ENCODE measurements around the gene TNFRSF8. TPM values are rescaled to one million over a fixed set of nuclear protein-coding genes. Genes with fewer than 3 reads are reported as not detected.

Gene TNFRSF8
- total RNA-seq, 1 experiment from 2014 or later: 20.8 TPM

DNA sequence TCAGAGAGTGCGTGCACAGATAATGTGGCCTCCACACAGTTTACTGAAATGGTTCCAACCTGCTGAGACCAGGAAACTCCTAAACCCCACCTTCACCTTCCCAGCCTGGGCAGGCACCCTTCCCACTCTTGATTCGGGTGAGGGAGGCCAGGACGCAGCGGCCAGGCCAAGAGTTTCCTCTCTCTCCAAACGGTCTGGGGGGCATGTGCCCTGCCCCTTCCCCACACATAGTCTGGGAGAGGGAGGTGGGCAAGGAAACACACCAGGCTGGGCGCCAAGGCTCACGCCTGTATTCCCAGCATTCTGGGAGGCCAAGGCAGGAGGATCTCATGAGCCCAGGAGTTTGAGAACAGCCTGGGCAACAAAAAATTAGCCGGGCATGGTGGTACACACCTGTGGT, 9.6 kb downstream of the TNFRSF8 start:
- Mint-ChIP-seq H3K27ac (no peak overlapping the region), H3K4me3 (no peak overlapping the region), H3K9me3 (peaks cover 6% of the 10 kb centered on the region; the same call in 1 of the 2 replicates), H3K27me3 (ENCODE audit: low read depth) (no peaks in the 10 kb centered on the region; the same call in 1 of the 2 replicates), H3K36me3 (peaks cover 9% of the 10 kb centered on the region), H3K4me1 (peaks cover 46% of the 10 kb centered on the region)
- CTCF ChIA-PET: no interaction called here
- DNase-seq (ENCODE audit: low spot score): no peak
- POLR2A ChIA-PET: no interaction called here
- TF ChIP-seq PRRX2 (CRISPR knock-in tag; IDR thresholded peaks at IDR 0.05): no peak
- TF ChIP-seq ZNF121 (CRISPR knock-in tag; IDR thresholded peaks at IDR 0.05): no peak
- TF ChIP-seq, protein P1, sequence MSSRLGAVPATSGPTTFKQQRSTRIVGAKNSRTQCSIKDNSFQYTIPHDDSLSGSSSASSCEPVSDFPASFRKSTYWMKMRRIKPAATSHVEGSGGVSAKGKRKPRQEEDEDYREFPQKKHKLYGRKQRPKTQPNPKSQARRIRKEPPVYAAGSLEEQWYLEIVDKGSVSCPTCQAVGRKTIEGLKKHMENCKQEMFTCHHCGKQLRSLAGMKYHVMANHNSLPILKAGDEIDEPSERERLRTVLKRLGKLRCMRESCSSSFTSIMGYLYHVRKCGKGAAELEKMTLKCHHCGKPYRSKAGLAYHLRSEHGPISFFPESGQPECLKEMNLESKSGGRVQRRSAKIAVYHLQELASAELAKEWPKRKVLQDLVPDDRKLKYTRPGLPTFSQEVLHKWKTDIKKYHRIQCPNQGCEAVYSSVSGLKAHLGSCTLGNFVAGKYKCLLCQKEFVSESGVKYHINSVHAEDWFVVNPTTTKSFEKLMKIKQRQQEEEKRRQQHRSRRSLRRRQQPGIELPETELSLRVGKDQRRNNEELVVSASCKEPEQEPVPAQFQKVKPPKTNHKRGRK (CRISPR knock-in tag; IDR thresholded peaks at IDR 0.05; ENCODE audit: borderline replicate concordance): no peak
- TF ChIP-seq FOXK1 (CRISPR knock-in tag; IDR thresholded peaks at IDR 0.05): no peak
- TF ChIP-seq, protein P2, sequence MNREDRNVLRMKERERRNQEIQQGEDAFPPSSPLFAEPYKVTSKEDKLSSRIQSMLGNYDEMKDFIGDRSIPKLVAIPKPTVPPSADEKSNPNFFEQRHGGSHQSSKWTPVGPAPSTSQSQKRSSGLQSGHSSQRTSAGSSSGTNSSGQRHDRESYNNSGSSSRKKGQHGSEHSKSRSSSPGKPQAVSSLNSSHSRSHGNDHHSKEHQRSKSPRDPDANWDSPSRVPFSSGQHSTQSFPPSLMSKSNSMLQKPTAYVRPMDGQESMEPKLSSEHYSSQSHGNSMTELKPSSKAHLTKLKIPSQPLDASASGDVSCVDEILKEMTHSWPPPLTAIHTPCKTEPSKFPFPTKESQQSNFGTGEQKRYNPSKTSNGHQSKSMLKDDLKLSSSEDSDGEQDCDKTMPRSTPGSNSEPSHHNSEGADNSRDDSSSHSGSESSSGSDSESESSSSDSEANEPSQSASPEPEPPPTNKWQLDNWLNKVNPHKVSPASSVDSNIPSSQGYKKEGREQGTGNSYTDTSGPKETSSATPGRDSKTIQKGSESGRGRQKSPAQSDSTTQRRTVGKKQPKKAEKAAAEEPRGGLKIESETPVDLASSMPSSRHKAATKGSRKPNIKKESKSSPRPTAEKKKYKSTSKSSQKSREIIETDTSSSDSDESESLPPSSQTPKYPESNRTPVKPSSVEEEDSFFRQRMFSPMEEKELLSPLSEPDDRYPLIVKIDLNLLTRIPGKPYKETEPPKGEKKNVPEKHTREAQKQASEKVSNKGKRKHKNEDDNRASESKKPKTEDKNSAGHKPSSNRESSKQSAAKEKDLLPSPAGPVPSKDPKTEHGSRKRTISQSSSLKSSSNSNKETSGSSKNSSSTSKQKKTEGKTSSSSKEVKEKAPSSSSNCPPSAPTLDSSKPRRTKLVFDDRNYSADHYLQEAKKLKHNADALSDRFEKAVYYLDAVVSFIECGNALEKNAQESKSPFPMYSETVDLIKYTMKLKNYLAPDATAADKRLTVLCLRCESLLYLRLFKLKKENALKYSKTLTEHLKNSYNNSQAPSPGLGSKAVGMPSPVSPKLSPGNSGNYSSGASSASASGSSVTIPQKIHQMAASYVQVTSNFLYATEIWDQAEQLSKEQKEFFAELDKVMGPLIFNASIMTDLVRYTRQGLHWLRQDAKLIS (CRISPR knock-in tag; IDR thresholded peaks at IDR 0.05; ENCODE audit: borderline replicate concordance): no peak
- TF ChIP-seq, protein P3, sequence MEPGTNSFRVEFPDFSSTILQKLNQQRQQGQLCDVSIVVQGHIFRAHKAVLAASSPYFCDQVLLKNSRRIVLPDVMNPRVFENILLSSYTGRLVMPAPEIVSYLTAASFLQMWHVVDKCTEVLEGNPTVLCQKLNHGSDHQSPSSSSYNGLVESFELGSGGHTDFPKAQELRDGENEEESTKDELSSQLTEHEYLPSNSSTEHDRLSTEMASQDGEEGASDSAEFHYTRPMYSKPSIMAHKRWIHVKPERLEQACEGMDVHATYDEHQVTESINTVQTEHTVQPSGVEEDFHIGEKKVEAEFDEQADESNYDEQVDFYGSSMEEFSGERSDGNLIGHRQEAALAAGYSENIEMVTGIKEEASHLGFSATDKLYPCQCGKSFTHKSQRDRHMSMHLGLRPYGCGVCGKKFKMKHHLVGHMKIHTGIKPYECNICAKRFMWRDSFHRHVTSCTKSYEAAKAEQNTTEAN (CRISPR knock-in tag; IDR thresholded peaks at IDR 0.05): no peak
- TF ChIP-seq, protein P4, sequence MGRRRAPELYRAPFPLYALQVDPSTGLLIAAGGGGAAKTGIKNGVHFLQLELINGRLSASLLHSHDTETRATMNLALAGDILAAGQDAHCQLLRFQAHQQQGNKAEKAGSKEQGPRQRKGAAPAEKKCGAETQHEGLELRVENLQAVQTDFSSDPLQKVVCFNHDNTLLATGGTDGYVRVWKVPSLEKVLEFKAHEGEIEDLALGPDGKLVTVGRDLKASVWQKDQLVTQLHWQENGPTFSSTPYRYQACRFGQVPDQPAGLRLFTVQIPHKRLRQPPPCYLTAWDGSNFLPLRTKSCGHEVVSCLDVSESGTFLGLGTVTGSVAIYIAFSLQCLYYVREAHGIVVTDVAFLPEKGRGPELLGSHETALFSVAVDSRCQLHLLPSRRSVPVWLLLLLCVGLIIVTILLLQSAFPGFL (CRISPR knock-in tag; IDR thresholded peaks at IDR 0.05; ENCODE audit: borderline replicate concordance): no peak
- TF ChIP-seq NFATC4 (CRISPR knock-in tag; IDR thresholded peaks at IDR 0.05): no peak
- no peak for TF ChIP-seq GRHL2 (CRISPR knock-in tag; IDR thresholded peaks at IDR 0.05; ENCODE audit: insufficient replicate concordance, severe bottlenecking)
- TF ChIP-seq EMX1 (CRISPR knock-in tag; IDR thresholded peaks at IDR 0.05): no peak
- TF ChIP-seq NFE2L1 (CRISPR knock-in tag; IDR thresholded peaks at IDR 0.05): no peak
- ATAC-seq: no peak

DNA sequence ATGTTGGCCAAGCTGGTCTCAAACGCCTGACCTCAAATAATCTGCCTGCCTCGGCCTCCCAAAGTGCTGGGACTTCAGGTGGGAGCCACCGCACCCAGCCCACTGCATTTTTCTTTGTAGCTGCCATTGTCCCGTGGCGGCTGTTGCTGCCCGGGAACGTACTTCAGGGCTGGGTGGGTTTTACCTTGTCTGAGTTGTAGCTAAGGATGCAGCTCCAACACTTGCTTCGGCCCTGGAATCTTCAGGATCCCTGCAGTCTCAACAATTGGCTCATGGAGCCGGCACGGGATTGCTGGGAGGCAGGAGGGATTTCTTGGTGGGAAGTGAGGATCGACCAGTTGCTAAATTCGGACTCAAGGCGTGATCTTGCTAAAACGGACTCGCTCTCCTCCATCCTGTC, 10.7 kb downstream of the TNFRSF8 start:
- DNase-seq (ENCODE audit: low spot score): no peak
- ChIA-PET POLR2A (no interaction called here), CTCF (no interaction called here)
- H3K4me1 Mint-ChIP-seq: peaks cover 43% of the 10 kb centered on the region
- no peak overlapping the region for H3K4me3 Mint-ChIP-seq
- no peak overlapping the region for H3K27ac Mint-ChIP-seq
- peaks cover 6% of the 10 kb centered on the region; the same call in 1 of the 2 replicates for H3K9me3 Mint-ChIP-seq
- ATAC-seq: no peak
- peaks cover 9% of the 10 kb centered on the region for H3K36me3 Mint-ChIP-seq
- no peaks in the 10 kb centered on the region; the same call in 1 of the 2 replicates for H3K27me3 Mint-ChIP-seq (ENCODE audit: low read depth)
- no peak for TF ChIP-seq SMAD3 (CRISPR knock-in tag; IDR thresholded peaks at IDR 0.05; ENCODE audit: borderline replicate concordance)
- TF ChIP-seq, protein P5, sequence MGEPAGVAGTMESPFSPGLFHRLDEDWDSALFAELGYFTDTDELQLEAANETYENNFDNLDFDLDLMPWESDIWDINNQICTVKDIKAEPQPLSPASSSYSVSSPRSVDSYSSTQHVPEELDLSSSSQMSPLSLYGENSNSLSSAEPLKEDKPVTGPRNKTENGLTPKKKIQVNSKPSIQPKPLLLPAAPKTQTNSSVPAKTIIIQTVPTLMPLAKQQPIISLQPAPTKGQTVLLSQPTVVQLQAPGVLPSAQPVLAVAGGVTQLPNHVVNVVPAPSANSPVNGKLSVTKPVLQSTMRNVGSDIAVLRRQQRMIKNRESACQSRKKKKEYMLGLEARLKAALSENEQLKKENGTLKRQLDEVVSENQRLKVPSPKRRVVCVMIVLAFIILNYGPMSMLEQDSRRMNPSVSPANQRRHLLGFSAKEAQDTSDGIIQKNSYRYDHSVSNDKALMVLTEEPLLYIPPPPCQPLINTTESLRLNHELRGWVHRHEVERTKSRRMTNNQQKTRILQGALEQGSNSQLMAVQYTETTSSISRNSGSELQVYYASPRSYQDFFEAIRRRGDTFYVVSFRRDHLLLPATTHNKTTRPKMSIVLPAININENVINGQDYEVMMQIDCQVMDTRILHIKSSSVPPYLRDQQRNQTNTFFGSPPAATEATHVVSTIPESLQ (CRISPR knock-in tag; IDR thresholded peaks at IDR 0.05): no peak
- no peak for TF ChIP-seq ELF4 (CRISPR knock-in tag; IDR thresholded peaks at IDR 0.05; ENCODE audit: low read depth)
- TF ChIP-seq ZNF317 (CRISPR knock-in tag; IDR thresholded peaks at IDR 0.05; ENCODE audit: borderline replicate concordance, low read depth): no peak
- TF ChIP-seq, protein P6, sequence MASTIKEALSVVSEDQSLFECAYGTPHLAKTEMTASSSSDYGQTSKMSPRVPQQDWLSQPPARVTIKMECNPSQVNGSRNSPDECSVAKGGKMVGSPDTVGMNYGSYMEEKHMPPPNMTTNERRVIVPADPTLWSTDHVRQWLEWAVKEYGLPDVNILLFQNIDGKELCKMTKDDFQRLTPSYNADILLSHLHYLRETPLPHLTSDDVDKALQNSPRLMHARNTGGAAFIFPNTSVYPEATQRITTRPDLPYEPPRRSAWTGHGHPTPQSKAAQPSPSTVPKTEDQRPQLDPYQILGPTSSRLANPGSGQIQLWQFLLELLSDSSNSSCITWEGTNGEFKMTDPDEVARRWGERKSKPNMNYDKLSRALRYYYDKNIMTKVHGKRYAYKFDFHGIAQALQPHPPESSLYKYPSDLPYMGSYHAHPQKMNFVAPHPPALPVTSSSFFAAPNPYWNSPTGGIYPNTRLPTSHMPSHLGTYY (CRISPR knock-in tag; IDR thresholded peaks at IDR 0.05): no peak
- TF ChIP-seq PRRX2 (CRISPR knock-in tag; IDR thresholded peaks at IDR 0.05): no peak
- TF ChIP-seq, protein P4 (CRISPR knock-in tag; IDR thresholded peaks at IDR 0.05; ENCODE audit: borderline replicate concordance): no peak
- no peak for TF ChIP-seq RELA (CRISPR knock-in tag; IDR thresholded peaks at IDR 0.05; ENCODE audit: borderline replicate concordance)
- no peak for TF ChIP-seq SMAD4 (CRISPR knock-in tag; IDR thresholded peaks at IDR 0.05)
- TF ChIP-seq, protein P7, sequence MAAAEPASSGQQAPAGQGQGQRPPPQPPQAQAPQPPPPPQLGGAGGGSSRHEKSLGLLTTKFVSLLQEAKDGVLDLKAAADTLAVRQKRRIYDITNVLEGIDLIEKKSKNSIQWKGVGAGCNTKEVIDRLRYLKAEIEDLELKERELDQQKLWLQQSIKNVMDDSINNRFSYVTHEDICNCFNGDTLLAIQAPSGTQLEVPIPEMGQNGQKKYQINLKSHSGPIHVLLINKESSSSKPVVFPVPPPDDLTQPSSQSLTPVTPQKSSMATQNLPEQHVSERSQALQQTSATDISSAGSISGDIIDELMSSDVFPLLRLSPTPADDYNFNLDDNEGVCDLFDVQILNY (CRISPR knock-in tag; IDR thresholded peaks at IDR 0.05): no peak
